Cardiac muscle cell (in vitro differentiated cells and primary cell): ENCODE results near the gene MYOM1. TPM values are rescaled to one million over a fixed set of nuclear protein-coding genes. Genes with fewer than 3 reads are reported as not detected.

Source experiments
- DNase-seq, 2 donors: peaks; one replicate each; pipeline versions ENCODE4 v3.0.0 to v3.0.0-alpha.2; 2010 to 2017; ENCODE audit warnings: low read depth in 1 of 2, low spot score in 1 of 2
- H3K27ac ChIP-seq: fragments of 200-600 bp; sonication (generic); 2 replicates; pipeline ENCODE4 v1.5.1; 2016
- H3K27me3 ChIP-seq: fragments of 200-600 bp; sonication (generic); 2 replicates; pipeline ENCODE4 v1.6.0; 2016; ENCODE audit warnings: control low read depth
- H3K36me3 ChIP-seq: fragments of 200-600 bp; sonication (generic); 2 replicates; pipeline ENCODE4 v1.5.1; 2016; ENCODE audit warnings: control low read depth
- H3K4me1 ChIP-seq: fragments of 200-600 bp; sonication (generic); 2 replicates; pipeline ENCODE4 v1.8.1; 2017; ENCODE audit warnings: low read depth, mild to moderate bottlenecking, mixed run types
- H3K4me3 ChIP-seq: fragments of 200-600 bp; sonication (generic); 2 replicates; pipeline ENCODE4 v1.5.1; 2016; ENCODE audit warnings: mild to moderate bottlenecking
- H3K9me3 ChIP-seq: fragments of 200-600 bp; sonication (generic); 2 replicates; pipeline ENCODE4 v1.5.1; 2017; ENCODE audit warnings: low read depth, mild to moderate bottlenecking, control low read depth
- polyA plus RNA-seq: library from polyadenylated mRNA; unstranded; fragments of >200 nt; fragmentation: Nextera tagmentation; extraction: Ambion mirVana; gene quantifications from 2 replicates; pipeline ENCODE4 v1.2.1, GENCODE V29; 2016
- total RNA-seq: library from RNA; depleted of rRNA; stranded (reverse); fragments of >200 nt; gene quantifications from 2 replicates; pipeline ENCODE4 v1.2.3, GENCODE V29; 2016
- TF ChIP-seq, protein P1 (sequence below): IDR thresholded peaks from 2 replicates; pipeline ENCODE4 v1.5.1; 2012; ENCODE audit warnings: low read depth, mild to moderate bottlenecking, low read length

MYOM1 gene
- total and polyA plus RNA-seq, 2 experiments from 2014 or later, result 194 to 219 TPM

DNA sequence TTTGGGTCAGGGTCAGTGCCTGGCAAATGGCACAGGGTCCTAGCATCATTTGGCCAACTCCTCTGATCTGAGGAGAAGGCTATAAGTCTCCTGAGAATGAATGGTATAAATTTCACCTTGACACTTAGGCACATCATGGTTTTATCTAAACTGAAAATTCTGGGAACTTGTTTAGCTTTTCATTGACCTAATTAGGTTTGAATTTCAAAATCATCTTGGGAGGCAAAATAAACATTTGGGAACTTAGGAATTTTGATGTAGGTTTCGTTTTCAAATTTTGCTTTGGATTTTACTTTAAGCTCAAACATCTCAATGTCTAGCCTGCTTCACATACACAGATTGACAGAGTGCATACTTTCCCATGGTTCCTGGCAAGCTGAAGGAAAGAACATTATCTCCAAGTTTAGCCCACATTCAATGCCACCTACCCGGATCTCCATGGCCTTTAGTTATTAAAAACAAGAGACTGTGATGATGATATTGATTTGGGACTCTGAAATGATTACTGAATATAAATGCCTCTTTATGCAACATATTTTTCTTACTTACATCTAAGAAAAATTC is 44.5 kb downstream of the MYOM1 start:
- Histone ChIP-seq H3K27me3 (no peaks in the 10 kb centered on the region), H3K9me3 (no peaks in the 10 kb centered on the region), H3K4me1 (peaks cover 3% of the 10 kb centered on the region), H3K4me3 (no peak overlapping the region), H3K36me3 (peaks cover 77% of the 10 kb centered on the region), H3K27ac (no peak overlapping the region)
- no peak for DNase-seq
- TF ChIP-seq, protein P1, sequence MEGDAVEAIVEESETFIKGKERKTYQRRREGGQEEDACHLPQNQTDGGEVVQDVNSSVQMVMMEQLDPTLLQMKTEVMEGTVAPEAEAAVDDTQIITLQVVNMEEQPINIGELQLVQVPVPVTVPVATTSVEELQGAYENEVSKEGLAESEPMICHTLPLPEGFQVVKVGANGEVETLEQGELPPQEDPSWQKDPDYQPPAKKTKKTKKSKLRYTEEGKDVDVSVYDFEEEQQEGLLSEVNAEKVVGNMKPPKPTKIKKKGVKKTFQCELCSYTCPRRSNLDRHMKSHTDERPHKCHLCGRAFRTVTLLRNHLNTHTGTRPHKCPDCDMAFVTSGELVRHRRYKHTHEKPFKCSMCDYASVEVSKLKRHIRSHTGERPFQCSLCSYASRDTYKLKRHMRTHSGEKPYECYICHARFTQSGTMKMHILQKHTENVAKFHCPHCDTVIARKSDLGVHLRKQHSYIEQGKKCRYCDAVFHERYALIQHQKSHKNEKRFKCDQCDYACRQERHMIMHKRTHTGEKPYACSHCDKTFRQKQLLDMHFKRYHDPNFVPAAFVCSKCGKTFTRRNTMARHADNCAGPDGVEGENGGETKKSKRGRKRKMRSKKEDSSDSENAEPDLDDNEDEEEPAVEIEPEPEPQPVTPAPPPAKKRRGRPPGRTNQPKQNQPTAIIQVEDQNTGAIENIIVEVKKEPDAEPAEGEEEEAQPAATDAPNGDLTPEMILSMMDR, result no peak

DNA sequence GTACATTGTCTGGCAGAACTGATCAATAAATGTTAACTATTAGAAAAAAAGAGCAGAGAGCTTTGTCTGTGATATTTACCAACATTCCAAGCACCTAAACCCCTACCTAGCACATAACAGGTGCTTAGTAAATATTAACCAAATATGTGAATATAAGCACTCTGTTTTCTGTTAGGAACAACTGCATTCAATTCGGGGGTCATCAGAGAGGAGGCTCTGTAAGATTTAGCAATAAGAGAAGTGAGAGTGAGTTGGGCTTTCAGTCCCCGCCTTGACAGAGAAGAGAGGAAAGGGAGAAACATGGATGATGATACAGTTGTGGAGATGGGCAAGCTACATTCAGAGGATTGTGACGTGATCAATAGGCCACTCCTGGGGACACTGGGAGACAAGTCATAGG is 47.7 kb downstream of the MYOM1 start:
- Histone ChIP-seq H3K27ac (peak overlapping the region; percentile 22), H3K9me3 (no peaks in the 10 kb centered on the region), H3K4me3 (no peak overlapping the region), H3K36me3 (peaks cover 91% of the 10 kb centered on the region), H3K27me3 (no peaks in the 10 kb centered on the region), H3K4me1 (no peaks in the 10 kb centered on the region)
- TF ChIP-seq, protein P1, result no peak
- DNase-seq, result no peak

DNA sequence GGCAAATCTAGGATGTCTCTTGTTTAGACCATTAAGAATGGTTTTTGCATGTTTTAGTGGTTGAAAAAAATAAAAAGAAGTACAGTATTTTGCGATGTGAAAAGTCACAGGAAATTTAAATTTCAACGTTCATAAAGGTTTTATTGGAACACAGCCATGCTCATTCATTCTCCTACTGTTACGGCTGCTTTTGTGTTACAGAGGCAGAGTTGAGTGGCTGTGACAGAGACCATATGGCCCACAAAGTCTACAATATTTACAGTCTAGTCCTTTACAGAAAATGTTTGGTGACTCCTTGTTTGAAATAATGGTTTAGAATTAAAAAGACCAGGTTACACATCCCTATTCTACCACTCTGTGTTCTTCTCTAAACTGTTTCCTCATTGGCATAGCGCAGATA is 48.1 kb downstream of the MYOM1 start:
- Histone ChIP-seq H3K9me3 (no peaks in the 10 kb centered on the region), H3K27me3 (no peaks in the 10 kb centered on the region), H3K4me3 (no peak overlapping the region), H3K27ac (peak overlapping the region; percentile 22), H3K4me1 (no peaks in the 10 kb centered on the region), H3K36me3 (peaks cover 91% of the 10 kb centered on the region)
- DNase-seq, result peak in 1 of 2 donors; percentile 49
- TF ChIP-seq, protein P1, result no peak

DNA sequence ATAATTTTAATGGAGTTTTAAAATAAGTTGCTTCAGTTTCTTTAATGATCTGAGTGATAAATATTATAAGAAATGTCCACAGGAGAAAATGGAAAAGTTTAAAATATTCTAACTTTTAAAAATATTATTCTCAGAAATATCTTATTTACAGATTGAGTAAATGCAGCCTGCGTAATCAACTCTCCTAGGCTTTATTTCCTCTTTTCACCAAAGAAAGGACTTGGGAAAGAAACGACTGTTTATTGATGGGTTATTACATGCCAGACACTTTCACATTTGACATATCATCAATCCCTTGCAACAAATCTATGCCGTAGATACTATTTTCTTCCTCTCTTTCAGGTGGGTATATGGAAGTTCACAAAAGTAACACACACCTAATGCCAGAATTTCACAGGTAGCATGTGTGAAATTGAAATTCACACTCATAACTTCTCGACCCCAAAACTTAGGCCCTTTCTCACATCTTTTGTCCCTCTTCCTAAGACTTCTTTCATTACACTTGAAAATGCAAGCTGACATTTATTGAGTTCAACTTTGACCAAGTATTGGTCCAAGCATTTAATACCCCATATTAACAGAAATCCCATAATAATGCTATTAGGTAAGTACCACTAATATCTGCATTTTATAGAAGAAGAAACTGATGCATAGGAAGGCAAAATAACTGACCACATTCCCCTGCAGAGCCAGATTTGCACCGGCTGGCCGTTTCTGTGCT is 49.2 kb downstream of the MYOM1 start:
- Histone ChIP-seq H3K4me3 (no peak overlapping the region), H3K36me3 (peaks cover 84% of the 10 kb centered on the region), H3K27ac (no peak overlapping the region), H3K4me1 (no peaks in the 10 kb centered on the region), H3K9me3 (no peaks in the 10 kb centered on the region), H3K27me3 (no peaks in the 10 kb centered on the region)
- TF ChIP-seq, protein P1, result no peak
- no peak for DNase-seq

DNA sequence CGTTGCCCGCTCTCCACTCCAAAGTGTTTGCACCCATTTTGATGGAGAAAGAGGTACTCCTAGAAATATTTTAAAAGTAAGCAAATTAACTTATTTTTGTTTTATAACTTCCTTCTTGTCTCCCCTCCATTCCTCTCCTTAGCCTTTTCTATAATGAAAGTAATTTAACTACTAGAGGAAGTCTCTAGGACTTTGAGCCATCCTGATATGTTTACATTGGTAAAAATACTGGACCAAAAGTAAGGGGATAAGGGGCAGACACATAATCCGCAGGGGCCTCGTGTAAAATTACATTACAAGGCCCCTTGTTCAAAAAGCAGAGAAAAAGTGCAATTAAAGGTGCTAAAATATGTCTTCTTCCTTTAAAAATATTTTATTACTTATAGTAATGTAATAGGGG is 55.4 kb downstream of the MYOM1 start:
- Histone ChIP-seq H3K9me3 (no peaks in the 10 kb centered on the region), H3K4me3 (no peak overlapping the region), H3K27me3 (no peaks in the 10 kb centered on the region), H3K36me3 (peaks cover 87% of the 10 kb centered on the region), H3K27ac (no peak overlapping the region), H3K4me1 (no peaks in the 10 kb centered on the region)
- no peak for DNase-seq
- TF ChIP-seq, protein P1, result no peak
